Measurements from ENCODE around the gene ASTL.
A peak's percentile ranks its signal among the peaks of the same experiment; 100 is the strongest.
"Not testable (repeated sequence)": the region's sequence is repeated elsewhere in the genome, so short reads cannot be mapped to it uniquely, and the experiment has no call there.

The ASTL gene

DNA sequence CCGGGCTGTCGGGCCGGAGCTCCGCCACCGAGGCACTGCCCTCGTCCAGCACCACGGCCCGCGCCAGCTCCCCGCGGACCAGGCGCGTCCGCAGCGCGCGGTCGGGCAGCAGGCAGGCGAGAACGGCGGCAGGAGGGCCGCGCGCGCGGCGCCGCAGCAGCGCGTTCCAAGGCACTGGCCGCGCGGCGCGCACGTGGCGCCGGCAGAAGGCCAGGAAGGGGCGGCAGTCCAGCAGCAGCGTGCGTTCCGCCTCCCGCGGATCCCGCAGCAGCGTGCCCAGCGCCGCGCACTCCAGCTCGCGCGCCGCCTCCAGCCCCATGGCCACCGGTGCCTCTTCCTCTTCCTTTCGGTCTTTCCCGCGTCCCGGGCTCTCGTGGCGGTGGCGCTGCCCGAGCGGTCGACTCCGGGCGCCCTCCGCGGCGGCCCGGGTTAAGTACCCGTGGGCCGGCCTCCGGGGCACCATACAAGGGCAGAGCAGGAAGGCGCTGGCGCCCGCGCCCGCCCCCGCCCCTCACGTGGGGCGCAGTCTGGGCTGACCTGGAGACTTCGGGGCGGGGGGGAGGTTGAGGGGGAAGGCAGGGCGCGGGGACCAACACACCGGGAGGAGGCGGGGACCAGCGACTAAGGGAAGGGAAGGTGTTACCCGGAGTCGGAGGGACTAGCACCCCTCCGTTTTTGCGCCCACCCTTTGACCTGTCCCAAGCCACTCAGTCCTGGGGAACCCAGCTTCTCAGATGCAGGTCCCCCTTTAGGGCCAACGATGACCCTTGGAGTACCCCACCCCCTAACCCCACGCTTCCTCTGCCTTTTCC is 6.9 kb upstream of the ASTL start, which contains the start of gene DUSP2:
Gene DUSP2, minus strand, starts transcription at position 405 of the 812 bp plus-strand sequence. Its CDS starts 86 bp downstream, at position 319.
- DNase-seq, result peak; percentile 78

DNA sequence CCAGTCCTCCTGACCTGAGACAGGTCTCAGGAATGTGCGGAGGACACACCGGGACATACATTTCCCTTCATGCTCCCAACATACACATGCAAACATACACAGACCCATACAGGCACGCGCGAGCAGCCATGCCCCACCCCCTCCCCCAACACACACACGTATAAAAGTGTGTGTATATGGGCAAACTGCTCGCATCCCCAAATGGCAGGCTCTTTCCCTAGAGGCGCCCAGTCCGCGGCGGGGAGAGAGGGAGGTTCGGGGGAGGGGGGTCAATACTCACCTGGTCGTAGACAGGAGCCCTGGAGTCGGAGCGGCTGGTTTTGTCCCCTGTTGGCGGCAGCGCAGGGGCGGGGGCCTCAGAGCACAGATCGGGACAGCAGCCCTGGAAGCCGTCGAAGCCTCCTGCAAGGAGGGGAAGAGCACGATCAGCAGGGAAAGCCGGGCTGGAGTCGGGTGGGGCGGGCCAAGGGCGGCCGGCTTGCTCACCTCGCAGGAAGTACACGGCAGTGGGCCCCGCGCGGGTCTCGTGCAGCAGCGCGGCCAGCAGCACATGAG is 6.3 kb upstream of the ASTL start:
- DNase-seq, result no peak

DNA sequence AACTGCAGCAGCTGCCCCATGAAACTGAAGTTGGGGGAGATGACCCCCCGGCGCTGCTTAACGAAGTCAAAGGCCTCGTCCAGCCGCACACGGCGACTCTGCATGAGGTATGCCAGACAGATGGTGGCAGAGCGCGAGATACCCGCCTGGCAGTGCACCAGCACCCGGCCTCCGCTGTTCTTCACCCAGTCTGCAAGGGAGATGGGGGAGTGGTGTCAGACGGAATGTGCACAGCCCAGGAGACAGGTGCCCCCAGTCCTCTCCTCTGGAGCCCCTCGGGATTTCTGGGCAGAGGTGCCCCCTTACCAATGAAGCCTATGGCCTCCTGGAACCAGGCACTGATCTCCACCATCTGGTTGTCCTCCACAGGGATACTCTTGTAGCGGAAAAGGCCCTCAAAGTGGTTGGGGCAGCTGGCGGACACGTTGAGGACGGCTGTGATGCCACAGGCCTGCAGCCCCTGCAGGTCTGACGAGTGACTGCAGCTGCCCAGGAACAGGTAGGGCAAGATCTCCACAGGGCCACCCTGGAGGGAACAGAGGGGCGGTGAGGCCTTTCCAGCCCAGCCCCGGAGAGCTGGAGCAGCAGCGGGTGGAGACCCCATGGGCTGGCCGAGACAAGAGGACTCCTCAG is 5.7 kb upstream of the ASTL start:
- DNase-seq, result no peak

DNA sequence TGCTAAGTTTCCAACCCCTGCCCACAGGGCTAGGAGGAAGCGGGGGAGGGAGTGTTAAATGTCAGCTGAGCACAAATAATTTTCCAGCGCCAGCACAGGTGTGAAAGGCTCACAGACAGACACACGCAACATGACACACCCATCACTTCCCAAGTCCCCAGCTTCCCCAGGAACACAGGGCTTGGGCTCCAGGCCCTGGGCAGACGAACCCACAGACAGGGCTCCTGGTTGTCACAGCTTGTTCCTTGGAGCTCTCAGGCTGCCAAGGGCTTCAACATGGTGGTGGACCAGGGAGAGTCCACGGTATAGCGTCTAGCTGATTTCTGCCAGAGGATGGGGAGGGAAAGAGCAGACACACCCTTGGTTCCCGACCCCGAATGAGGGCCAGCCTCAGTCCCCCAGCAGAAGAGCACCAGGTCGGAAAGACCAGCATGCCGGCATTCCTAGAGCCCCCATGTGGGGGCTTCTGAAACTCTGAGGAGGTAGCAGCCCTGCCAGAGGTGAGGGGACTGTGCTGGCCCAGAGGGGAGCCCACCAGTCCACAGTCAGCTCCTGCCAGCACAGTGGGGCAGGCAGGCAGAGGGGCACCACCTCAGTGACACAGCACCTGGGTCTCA is 5.0 kb upstream of the ASTL start:
- DNase-seq, result no peak

DNA sequence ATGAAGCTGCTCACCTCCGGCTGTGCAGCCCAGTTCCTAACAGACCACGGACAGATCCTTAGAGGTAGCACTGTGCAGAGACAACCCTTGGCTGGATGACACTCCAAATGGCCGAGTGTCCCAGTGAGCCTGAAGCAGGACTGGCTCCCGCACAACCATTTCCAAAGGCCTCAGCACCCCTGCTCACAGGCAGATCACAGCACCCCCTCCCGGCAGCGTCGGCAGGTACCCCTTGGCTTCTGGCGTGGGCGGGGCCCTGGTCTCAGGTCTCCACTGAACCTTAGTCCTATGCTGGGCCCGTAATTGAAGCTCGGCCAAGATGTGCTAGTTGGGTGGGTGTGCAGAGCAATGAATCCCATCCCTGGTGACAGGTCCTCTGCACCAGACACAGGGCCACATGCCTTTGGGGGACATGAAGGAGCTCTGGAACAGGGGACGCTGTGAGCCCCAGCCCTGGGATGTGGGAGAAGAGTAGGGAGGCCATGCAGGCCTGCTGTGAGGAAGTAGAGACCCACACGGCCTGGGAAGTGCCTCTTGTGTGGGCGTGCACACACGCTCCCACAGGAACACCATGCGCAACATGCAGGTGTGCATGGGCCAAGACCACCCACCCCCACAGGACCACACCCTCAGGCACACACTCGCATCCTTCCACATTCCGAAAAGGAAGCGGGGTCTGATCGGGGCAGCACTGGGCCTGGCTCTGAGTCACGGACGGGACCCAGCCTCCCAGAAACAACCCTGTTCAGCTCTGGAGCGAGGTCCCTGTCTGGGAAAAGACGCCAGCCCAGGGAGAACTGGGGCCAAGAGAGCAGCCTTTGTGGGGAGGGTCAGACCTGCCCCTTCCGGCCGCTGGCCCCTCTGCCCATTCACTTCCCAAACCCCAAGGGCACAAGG is 4.2 kb upstream of the ASTL start:
- no peak for DNase-seq

DNA sequence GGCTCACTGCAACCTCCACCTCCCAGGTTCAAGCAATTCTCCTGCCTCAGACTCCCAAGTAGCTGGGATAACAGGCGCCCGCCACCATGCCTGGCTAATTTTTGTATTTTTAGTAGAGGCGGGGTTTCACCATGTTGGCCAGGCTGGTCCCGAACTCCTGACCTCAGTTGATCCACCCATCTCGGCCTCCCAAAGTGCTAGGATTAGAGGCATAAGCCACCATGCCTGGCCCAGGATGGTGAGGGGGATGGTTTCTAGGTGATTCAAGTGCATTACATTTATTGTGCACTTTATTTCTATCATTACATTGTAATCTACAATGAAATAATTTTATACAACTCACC is 3.3 kb upstream of the ASTL start:
- not testable (repeated sequence) for DNase-seq

DNA sequence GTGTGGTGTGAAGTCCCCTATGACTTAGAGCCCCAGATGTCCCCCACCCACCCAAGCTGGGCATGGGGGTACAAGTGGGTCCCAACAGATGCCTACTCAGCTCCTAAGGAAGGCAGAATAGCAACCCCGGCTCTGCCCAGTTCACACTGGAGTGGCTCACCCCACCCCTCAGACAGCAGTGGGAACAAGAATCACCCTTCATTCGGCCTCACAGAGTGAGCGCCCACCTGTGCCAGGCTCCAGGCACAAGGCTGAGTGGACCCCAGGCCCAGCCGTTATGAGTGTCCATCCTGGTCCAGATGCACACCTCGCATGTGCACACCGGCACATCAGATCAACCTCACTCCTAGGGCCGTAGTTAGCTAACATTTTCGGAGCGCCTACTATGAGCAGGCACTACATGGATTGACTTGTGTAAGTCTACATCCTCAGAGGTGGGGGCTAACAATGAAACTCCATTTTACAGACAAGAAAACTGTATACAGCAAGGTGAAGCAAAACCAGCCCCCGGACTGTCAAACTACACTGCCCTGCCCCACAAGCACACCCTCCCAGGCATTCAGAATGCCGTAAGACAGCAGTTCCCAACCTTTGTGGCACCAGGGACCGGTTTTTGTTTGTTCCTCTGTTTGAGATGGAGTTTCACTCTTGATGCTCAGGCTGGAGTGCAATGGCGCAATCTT is 2.8 kb upstream of the ASTL start:
- peak; percentile 26 for DNase-seq

DNA sequence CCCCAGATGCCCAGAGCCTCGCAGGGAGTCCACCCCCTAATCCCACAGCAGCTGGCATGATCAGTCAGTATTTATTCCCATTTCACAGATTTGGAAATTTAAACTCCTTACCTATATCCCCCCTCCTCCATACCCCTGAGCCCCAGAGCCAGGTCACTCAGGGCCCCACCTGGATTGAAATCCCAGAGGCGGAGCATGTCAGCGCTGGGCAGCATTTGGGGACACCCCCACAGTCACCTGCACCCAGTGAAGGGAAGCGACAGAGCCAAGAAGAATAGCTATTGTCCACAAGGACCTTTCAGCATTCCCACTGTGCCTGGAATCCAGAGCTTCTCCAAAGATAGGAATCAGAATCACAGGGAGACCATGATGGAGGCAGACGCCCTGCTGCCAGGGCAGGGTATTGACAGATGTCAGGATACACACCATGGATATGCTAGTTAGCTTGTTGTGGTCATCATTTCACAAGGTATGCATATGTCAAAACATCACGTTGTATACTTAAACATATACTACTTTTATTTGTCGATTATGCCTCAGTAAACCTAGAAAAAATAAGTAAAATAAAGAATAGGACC is 968 bp upstream of the ASTL start:
- DNase-seq, result no peak

DNA sequence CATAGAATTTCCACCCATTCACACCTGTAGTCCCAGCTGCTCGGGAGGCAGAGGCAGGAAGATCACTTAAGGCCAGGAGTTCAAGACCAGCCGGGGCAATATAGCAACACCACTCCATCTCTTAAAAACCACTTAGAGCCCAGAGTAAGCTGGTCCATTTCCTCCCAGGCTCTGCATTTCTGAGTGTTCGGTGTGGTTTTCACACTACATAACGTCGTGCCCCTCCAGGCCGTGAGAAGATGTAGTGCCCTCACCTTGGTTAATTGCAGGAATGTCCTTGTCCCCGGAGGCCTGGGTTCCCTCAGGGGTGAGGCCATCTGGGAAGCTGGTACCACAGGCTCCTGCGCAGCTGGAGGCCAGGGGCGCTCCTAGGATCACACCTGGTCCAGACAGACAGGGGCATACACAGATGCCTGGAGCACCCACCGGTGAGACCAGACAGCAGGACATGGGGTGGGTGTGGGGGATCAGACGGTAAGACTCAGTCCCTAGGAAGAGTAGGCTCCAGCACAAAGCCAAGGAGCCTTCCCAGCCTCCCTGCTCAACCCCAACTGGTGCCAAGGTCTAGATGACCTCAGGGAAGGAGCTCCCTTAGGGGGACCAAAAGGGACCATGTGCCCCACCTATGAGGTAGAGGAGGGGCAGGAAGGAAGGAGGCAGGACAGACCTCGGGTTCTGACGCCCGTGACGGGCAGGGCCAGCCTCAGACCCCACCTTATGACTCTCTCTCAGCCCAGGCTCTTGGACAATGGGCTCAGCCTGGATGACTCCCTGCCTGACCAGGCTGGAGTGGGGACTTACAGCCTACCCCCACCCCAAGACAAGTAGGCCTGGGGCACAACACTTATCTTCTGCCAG is 752 bp downstream of the ASTL start:
- no peak for DNase-seq

DNA sequence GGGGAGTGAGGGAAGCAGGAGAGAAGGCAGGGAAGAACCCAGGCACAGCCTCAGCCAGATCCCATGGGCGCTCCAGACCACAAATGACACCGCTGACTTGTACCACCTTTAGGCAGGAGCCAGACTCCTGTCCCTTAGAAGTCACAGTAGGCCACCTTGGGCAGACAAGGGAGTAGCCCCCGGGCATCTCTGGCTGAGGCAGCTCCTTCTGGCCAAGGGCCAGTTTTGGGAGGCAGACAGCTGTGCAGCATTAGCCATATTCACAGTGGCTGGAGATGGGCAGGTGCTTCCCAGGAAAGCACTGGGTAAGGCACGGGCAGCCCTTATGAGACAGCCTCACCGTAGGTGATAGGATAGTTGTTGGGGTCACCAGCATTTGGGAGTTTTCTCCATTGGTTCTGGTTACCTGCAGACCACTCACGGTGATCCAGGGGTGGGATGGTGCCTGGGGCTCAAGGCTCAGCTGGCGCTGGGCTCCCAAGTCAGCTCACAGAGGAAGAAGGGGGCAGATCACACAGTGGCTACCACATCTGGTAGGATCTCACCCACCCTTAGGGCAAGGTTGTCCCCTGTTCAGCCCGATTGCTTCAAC is 2.1 kb downstream of the ASTL start:
- no peak for DNase-seq

DNA sequence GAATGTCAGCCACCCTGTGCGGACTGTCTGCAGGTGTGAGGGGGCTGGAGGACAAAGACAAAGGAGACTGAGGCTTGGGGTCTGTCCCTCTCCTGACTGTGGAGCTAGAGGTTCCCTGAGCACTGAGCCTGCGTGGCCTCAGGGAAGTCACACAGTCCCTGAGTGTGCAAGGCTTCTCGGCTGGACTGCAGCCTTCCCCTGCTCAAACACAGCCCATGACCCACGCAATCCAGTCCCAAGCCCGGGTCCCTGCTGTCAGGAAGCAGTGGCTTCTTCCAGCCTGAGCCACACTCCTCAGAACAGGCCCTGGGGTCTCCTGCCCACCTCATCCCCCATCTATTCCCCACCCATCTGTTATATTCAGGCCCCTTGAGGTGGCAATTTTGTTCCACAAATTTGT is 2.7 kb downstream of the ASTL start:
- no peak for DNase-seq

DNA sequence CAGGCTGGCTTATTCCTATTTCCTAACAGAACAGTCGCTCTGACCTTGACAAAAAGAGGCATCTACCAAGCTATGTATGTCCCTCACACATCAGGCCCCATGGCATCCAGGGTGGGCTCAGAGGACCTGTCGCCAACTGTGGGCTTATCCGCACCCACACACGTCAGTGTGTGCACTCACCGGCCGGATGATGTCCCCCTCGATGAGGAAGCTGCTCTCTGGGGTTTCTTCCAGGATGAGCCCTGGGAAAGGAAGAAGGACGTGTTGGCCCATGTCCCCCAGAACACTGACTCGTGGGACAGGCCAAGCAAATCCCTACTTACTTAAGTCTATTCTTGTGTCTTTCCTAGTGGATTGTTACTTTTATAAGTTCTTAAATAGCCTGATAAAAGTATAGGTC is 3.1 kb downstream of the ASTL start:
- no peak for DNase-seq

DNA sequence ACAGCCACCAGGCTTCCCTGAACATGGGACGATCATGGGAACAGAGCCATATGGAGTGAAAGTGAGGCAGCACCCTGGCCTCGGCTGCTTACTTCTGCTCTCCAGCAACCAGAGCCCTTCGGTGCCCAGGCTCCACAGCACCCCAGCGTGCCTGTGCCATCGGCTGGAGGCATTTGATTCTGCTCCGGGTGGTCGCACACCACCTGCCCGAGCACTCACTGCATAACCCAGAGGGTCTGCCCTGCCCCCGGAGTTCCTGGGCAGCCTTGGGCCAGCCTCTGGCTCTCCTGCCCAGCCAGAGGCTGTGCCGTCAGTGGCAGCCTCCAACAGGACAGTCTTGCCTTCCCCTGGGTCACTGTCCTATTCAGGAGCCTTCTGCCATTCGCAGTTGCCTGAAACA is 3.9 kb downstream of the ASTL start:
- no peak for DNase-seq

DNA sequence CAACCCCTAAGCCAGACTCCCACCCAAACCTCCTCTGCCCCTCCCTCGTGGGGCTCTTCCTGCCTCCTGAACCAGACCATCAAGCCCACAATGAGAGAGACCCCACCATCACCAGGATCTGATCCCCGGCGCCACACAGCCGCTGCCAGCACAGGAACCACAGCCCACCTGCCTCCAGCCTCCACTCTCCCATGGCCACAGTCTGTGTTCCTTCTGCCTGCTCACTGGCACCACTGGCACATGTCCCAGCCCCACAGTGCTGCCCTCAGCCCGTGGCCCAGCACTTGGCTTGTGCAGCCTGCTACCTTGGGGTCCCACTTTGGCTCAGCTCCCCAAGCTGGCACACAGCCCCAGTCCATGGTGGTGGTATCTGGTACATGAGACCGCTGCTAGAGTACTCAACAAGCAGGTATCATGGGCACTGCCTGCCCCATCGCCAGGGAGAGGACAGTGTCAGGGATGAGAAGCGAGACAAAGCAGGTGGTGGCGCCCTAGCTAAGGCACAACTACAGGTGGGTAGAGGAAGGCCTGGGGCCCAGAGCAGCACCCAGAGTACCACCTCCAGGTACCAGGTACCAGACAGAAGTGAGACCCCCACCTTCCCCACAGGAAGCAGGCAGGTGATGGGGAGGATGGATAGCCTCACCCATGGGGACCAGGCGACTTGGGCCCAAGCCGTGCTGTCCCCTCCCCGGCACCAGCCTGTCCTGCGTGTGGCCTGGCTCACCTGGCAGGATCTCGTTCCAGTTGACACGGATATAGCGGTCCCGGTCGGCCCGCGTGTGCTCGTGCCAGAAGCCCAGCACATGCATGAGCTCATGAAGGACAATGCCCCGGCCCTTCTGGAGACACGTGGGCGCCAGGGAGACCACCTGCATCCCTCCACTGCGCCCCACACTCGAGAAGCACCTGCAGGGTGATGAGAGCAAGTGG is 6.2 kb downstream of the ASTL start:
- DNase-seq, result no peak

DNA sequence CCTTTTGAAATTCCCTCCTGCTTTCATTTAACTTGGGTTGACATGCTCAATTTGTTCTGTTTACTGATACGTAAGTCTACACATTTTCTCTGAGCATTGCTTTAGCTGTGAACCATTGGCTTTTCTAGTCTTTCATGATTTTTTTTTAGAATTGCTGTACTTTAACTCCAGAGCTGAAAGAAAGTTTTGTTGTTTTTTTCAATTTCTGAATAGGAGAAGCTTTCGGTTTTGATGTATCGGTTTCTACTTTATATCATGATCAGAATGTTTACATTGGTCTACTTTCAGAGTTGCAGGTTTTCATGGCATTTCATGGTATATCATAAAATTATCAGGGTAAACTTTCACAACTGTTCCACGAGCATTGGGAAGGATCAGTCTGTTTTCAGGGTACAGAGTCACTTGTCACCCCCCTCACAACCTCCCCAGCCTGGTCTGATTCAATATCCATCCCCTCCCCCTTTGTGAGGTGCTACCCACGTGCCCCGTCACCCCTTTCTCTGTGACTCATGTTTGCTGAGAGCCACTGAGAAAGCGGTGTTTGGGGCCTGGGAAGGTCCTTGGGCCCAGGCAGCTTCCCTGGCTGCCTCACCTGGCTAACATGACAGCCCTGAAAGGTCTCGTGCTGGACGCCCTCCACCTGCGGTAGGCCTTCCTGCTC is 7.0 kb downstream of the ASTL start:
- DNase-seq, result no peak

DNA sequence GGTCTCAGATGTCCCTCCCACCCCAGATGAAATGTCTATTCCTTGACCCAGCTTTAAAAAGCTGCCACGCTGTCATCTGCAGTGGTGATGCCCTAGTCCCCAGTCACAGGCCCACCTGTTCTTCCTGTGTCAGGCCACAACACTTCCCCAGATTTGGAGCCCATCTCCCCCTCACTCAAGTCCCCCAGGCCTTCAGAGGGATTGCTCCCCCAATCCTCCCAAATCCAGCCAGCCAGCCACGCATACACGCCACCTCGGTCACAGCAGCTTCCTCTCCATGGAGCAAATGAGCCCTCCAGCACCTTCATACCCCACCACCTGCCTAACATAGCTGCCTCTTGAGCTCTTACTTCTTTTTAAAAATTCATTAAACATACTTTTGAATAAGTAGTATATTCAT is 7.8 kb downstream of the ASTL start:
- no peak for DNase-seq

DNA sequence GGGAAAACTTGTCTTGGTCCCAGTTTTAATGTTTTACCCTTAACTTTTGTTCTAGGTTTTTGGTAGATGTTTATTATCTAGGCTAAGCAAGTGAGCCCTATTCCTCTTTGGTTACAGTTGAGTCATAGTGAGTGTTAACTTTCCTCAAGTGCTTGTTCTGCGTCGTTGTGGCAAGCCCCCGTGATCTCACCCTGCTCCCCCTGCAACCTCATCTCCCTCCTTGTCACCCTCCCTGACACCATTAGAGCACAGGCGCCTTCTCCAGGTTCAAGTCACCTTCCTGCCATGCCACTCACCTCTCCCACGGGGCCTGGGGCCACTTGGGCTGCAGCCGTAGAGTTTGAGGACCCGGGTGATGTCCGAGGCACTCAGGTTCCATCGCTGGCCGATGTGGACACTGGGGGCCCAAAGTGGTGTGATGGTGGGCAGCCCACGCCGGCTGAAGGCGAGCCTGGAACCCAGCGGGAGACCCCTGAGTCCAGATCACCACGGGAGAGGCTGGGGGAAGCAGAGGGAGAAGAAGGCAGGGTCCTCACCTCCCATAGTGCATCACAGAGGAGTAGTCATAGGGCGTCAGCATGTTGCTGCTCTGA is 8.7 kb downstream of the ASTL start:
- DNase-seq, result no peak

DNA sequence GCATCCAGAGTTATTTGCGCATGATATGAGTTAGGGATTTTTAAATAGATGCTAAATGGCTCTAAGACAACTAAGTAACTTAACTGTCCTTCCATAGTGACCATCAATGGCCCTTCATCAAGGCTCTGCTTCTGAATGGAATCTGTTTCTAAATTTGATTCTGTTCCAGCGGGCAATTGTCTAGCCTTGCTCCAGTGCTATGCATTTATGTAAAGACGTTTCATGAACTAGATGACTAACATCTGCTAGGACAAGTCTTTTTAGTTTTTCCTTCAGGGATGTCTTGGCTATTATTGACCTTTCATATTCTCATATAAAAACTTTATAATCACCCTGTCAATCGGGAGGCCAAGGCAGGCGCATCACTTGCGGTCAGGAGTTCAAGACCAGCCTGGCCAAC is 9.8 kb downstream of the ASTL start:
- no peak for DNase-seq
